Left lung (tissue), 10 donors: ENCODE data around the gene BAHCC1. TPM values are rescaled to one million over a fixed set of nuclear protein-coding genes. Genes with fewer than 3 reads are reported as not detected.

Experiments used
- ATAC-seq: fragments of 200-7000 bp; cut with Tn5 transposase; one replicate; pipeline ENCODE4 v1.9.1; 2020; ENCODE audit warnings: moderate library complexity
- DNase-seq, 4 donors: peaks; one replicate each; pipeline ENCODE4 v3.0.0-alpha.2; 2013 to 2020
- H3K27ac ChIP-seq, 2 donors: fragments of 200-600 bp; sonication (generic) in 1 of 2; one replicate each; pipeline versions ENCODE4 v1.5.0 to v1.8.0; 2020 to 2021
- H3K27me3 ChIP-seq, 2 donors: fragments of 200-600 bp; sonication (generic) in 1 of 2; one replicate each; pipeline versions ENCODE4 v1.5.0 to v1.8.0; 2020 to 2021
- H3K36me3 ChIP-seq, 2 donors: fragments of 200-600 bp; sonication (generic) in 1 of 2; one replicate each; pipeline versions ENCODE4 v1.5.0 to v1.8.0; 2020 to 2021
- H3K4me1 ChIP-seq, 2 donors: fragments of 200-600 bp; one replicate each; pipeline ENCODE4 v1.8.0; 2021
- H3K4me3 ChIP-seq, 2 donors: fragments of 200-600 bp; sonication (generic) in 1 of 2; one replicate each; pipeline versions ENCODE4 v1.5.0 to v1.8.0; 2020 to 2021; ENCODE audit warnings: mild to moderate bottlenecking in 1 of 2
- H3K9me3 ChIP-seq, 2 donors: fragments of 200-600 bp; sonication (generic) in 1 of 2; one replicate each; pipeline versions ENCODE4 v1.5.0 to v1.8.0; 2020 to 2021
- intact Hi-C, 2 donors: fragments of 100-400 bp; cut with DNase I; formaldehyde crosslinking; loops; one replicate each; pipeline versions ENCODE4 v1.11.2 to v1.14.2; 2022
- polyA plus RNA-seq, 6 donors: library from polyadenylated mRNA; unstranded; fragments of 120-200 nt; gene quantifications; one replicate each; pipeline ENCODE4 v1.2.1, GENCODE V29; 2013; ENCODE audit not compliant: insufficient read length in 6 of 6
- total RNA-seq, 2 donors: library from RNA; stranded (reverse); fragmentation: NEBNext Ultra II Directional; extraction: Animal tissue kit (Norgen Biotek cat#: 25700); gene quantifications; one replicate each; pipeline ENCODE4 v1.2.1, GENCODE V29; 2021
- TF ChIP-seq, protein P1 (sequence below), 2 donors: fragments of 200-600 bp; sonication (generic) in 1 of 2; IDR thresholded peaks; one replicate each; pipeline versions ENCODE4 v1.5.0 to v1.8.0; 2021; ENCODE audit warnings: antibody characterized with exemption in 2 of 2
- donor health status: DM: no; HTN: yes; CAD: no.
- donor health status: DM: no; HTN: no; CAD: no.

Gene BAHCC1
- total and polyA plus RNA-seq, 8 donors: 13.6 to 28.5 (median 21.4) TPM

DNA sequence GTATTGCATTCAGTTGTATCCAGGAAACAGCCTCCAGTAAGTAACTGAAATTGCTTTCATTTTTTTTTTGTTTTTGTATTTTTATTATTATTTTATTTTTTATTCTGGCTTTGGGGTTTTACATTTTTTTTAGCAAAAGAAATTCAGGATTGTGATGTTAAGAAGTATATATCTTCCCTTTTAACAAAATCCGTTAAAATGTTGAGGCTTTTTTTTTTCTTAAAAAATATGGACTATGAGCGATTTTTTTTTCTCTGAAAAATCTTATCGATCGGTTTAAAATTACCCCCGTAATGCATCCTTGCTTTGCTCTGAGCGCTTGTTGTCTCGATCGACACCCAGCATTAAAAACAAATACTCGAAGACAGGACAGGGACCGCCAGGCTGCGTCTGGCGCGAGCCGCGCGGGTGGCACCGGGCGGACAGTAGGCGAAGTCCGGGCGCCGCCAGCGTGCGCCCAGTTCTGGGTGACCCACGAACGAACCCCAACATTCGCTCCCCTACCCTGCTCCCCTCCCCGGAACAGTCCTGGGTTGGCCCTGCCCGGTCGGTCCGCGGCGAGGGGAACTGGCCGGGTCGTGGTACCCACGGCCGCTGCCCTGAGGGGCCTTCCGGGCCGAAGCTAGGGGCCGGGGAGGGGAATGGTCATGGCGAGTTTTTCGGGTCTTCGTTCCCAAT is 482 bp downstream of the BAHCC1 start:
- Histone ChIP-seq H3K4me3 (peak overlapping the region; percentile 45 to 72), H3K27ac (peak overlapping the region; percentile 93), H3K27me3 (peaks cover 0 to 96% of the 10 kb centered on the region in 2 donors), H3K9me3 (no peaks in the 10 kb centered on the region), H3K4me1 (peaks cover 24 to 83% of the 10 kb centered on the region in 2 donors), H3K36me3 (no peaks in the 10 kb centered on the region)
- TF ChIP-seq, protein P1, sequence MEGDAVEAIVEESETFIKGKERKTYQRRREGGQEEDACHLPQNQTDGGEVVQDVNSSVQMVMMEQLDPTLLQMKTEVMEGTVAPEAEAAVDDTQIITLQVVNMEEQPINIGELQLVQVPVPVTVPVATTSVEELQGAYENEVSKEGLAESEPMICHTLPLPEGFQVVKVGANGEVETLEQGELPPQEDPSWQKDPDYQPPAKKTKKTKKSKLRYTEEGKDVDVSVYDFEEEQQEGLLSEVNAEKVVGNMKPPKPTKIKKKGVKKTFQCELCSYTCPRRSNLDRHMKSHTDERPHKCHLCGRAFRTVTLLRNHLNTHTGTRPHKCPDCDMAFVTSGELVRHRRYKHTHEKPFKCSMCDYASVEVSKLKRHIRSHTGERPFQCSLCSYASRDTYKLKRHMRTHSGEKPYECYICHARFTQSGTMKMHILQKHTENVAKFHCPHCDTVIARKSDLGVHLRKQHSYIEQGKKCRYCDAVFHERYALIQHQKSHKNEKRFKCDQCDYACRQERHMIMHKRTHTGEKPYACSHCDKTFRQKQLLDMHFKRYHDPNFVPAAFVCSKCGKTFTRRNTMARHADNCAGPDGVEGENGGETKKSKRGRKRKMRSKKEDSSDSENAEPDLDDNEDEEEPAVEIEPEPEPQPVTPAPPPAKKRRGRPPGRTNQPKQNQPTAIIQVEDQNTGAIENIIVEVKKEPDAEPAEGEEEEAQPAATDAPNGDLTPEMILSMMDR (IDR thresholded peaks at IDR 0.05): no peak
- no peak for ATAC-seq
- intact Hi-C loops: loop anchor here (5.0 to 10.0 kb wide), 2 partner anchors 89 to 117 kb away; partner anchors contain the start of gene ACTG1 (in 1 of the 2)
- DNase-seq: no peak

DNA sequence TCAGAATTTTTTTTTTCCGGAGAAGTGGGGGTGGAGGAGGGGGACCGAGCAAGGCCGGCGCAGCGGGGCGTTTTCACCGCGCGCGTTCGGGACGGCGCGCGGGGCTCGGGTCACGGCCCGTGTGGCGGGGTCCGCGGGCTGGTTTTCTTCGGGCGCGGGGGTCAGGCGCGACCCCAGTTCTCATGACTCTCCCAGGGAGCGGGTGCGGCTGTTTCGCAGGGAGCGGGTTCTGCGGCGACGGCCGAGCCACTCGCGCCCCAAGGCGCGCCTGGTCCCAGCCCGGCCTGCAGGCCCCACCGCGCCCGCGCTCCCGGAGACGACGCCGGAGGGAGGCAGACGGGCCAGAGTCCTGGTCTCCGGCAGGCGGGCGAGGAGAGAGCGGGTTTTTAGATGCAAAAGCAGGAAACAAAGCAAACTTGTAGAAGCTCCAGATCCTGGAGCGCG is 1.0 kb downstream of the BAHCC1 start:
- intact Hi-C loops: loop anchor here (5.0 to 10.0 kb wide), 2 partner anchors 89 to 116 kb away; partner anchors contain the start of gene ACTG1 (in 1 of the 2)
- no peaks in the 10 kb centered on the region for H3K9me3 ChIP-seq
- no peak for DNase-seq
- peak overlapping the region; percentile 45 to 72 for H3K4me3 ChIP-seq
- TF ChIP-seq, protein P1 (IDR thresholded peaks at IDR 0.05): no peak
- H3K36me3 ChIP-seq: no peaks in the 10 kb centered on the region
- no peak for ATAC-seq
- peak overlapping the region; percentile 93 for H3K27ac ChIP-seq
- peaks cover 0 to 98% of the 10 kb centered on the region in 2 donors for H3K27me3 ChIP-seq
- peaks cover 29 to 88% of the 10 kb centered on the region in 2 donors for H3K4me1 ChIP-seq

DNA sequence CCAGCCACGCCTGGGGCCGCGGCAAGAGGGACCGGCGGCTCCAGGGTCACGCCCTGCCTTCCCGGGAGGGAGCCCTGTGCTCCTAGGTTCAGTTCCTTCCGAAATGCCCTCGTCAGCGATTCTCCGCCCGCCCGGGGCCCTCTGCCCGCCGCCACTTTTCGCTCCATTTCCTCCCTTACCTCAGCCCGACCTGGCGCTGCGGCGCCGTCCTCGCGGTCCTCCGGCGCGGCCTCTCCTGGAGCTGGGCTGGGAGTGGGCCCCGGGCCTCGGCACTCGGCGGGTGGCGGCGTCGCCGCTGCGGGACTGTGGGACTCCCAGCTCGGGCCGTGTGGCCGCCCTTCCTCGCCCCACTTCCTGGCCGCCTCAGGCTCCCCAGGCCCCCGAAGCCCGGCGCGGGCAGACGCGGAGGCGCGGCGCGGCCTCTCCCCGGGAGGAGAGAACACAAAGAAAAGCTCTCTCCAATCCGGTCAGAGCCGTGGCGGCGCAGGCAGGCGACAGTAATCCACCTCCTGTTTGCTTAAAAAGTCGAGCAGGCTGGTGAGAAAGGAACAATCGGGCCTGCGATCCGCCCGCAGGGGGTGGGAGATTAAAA is 1.6 kb downstream of the BAHCC1 start:
- H3K27me3 ChIP-seq: peaks cover 0 to 98% of the 10 kb centered on the region in 2 donors
- intact Hi-C loops: loop anchor here (5.0 to 10.0 kb wide), 2 partner anchors 88 to 115 kb away; partner anchors contain the start of gene ACTG1 (in 1 of the 2)
- TF ChIP-seq, protein P1 (IDR thresholded peaks at IDR 0.05): no peak
- H3K4me1 ChIP-seq: peaks cover 30 to 88% of the 10 kb centered on the region in 2 donors
- peak overlapping the region; percentile 93 for H3K27ac ChIP-seq
- no peaks in the 10 kb centered on the region for H3K36me3 ChIP-seq
- H3K4me3 ChIP-seq: peak overlapping the region; percentile 45 to 72
- DNase-seq: no peak
- no peak for ATAC-seq
- H3K9me3 ChIP-seq: no peaks in the 10 kb centered on the region

DNA sequence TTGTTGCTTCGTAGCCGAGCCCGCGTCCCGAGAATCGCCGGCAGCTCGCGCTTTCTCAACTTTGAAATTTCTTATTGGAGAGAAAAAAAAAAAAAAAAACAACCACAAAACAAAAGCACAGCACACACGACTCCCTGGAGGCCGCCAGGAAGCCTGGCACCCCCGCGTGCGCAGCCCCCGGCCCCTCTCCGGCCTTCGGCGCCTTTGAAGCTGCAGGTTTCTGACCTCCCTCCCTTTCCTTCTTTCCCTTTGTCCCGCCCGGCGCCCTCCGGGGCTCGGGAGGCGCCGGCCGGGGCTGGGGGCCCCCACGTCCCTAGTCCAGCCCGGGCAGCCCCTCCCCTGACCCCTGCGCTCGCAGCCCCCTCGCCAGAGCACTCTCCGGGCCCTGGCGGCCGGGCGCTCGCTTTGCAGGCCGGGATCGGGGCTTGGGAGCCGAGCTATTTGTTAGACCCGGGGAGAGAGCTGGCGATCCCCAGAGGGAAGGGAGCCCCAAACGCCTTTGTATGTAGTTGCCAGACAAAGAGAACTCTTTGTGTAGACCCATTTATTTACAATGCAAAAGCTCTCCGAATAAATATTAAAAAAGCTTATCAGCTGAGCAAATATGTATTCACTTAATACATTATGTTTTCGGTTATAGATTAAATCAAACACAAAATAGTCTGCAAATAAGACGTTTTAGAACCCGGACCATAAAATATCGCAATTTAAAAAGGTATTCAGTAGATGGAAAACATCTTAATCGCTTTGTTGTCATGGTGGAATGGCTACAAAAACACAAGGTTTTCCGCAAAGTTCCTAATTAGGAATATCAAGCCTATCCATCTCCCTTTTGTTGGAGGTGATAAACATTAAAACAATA is 2.3 kb downstream of the BAHCC1 start:
- Histone ChIP-seq H3K27ac (peak overlapping the region; percentile 93), H3K27me3 (peaks cover 0 to 93% of the 10 kb centered on the region in 2 donors), H3K9me3 (no peaks in the 10 kb centered on the region), H3K4me1 (peaks cover 32 to 88% of the 10 kb centered on the region in 2 donors), H3K36me3 (no peaks in the 10 kb centered on the region), H3K4me3 (peak overlapping the region; percentile 45 to 72)
- TF ChIP-seq, protein P1 (IDR thresholded peaks at IDR 0.05): peak; percentile 17 to 45
- ATAC-seq: no peak
- no peak for DNase-seq
- intact Hi-C loops: loop anchor here (5.0 to 10.0 kb wide), 2 partner anchors 87 to 115 kb away; partner anchors contain the start of gene ACTG1 (in 1 of the 2)
